ENCODE measurements around the gene SLC17A5.
A peak's percentile ranks its signal among the peaks of the same experiment; 100 is the strongest.
"Not testable (repeated sequence)": the region's sequence is repeated elsewhere in the genome, so short reads cannot be mapped to it uniquely, and the experiment has no call there.

Gene SLC17A5

DNA sequence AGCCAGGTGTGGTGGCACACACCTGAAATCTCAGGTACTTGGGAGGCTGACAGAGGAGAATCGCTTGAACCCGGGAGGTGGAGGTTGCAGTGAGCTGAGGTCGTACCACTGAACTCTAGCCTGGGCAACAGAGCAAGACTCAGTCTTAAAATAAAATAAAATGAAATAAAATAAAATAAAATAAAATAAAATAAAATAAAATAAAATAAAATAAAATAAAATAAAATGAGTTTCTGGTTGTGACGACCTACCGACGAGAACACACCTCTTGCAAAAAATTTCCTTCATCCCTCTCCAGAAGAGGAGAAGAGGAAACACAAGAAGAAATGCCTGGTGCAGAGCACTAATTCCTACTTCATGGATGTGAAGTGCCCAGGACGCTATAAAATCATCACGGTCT is 35.7 kb downstream of the SLC17A5 start:
- DNase-seq (ENCODE audit: low read depth, low spot score), result not testable (repeated sequence)

DNA sequence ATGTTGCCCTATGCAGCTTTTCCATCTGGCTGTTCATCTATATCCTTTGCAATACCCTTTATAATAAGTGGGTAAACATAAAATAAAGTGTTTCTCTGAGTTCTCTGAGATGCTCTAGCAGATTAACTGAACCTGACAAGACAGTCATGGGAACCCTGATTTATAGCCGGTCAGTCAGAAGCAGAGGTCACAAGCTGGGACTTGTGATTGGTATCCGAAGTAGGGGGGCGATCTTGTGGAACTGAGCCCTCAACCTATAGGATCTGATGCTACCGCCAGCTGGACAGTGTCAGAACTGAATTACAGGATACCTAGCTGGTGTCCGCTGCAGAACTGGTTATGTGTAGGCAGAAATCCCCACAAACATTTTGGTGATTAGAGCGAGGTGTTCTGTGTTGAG is 39.0 kb downstream of the SLC17A5 start:
- no peak for DNase-seq (ENCODE audit: low read depth, low spot score)

DNA sequence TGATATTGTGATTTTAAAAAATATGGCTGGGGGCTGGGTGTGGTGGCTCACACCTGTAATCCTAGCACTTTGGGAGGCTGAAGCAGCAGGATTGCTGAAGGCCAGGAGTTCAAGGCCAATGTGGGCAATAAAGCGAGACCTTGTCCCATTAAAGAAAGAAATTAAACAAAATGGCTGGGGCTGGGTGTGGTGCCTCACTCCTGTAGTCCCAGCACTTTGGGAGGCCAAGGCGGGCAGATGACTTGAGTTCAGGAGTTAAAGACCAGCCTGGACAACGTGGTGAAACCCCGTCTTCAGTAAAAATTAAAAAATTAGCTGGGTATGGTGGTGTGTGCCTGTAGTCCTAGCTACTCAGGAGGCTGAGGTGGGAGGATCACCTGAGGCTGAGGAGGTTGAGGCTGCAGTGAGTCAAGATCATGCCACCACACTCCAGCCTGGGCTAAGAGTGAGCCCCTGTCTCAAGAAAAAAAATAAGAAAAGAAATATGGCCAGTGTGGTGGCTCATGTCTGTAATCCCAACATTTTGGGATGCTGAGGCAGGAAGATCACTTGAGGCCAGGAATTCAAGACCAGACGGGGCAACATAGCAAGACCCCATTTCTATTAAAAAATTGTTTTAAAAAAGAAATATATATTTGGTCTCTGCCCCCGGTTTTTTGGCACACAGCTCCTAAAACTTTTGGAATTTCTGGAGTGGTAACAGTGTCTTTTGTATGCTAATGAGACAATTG is 39.8 kb downstream of the SLC17A5 start:
- no peak for DNase-seq (ENCODE audit: low read depth, low spot score)

DNA sequence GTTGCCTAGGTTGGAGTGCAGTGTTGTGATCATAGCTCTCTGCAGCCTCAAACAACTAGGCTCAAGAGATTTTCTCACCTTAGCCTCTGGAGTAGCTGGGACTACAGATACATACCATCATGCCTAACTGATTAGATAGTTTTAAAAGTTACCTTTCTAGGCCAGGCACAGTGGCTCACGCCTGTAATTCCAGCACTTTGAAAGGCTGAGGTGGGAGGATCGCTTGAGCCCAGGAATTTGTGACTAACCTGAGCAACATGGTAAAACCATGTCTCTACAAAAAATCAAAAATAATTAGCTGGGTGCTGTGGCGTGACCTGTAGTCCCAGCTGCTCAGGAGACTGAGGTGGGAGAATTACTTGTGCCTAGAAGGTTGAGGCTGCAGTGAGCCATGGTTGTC is 41.2 kb downstream of the SLC17A5 start:
- DNase-seq (ENCODE audit: low read depth, low spot score), result no peak

DNA sequence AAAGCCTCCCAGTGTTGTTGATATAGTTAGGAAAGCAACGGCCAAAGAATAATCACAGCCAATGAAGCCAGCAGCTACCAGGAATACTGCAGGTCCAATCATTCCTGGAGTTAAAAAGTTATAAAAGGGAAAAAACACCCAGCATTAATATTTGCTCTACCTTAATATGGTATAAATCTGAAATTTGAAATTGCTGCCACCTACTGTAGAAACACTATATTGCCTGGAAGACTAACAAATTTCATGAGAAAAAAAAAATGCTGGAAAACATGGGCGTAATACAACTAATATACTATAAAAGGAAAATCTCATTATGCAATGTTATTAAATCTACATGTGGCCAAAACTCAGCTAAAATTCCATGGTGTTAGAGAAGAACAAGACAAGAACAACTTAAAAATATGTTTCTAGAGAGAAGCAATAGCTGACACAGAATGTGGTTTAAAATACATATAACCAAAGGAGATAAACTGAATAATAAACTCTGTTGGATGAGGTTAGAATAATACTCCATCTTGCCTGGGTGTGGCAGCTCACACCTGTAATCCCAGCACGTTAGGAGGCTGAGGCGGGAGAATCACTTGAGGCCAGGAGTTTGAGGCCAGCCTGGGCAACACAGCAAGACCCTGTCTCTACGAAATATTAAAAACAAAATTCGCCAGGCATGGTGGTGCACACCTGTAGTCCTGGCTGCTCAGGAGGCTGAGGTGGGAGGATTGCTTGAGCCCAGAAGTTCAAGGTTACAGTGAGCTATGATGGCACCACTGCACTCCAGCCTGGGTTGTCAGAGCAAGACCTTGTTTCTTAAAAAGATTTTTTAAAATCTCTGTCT is 43.1 kb downstream of the SLC17A5 start:
- peak; percentile 20 for DNase-seq (ENCODE audit: low read depth, low spot score)

DNA sequence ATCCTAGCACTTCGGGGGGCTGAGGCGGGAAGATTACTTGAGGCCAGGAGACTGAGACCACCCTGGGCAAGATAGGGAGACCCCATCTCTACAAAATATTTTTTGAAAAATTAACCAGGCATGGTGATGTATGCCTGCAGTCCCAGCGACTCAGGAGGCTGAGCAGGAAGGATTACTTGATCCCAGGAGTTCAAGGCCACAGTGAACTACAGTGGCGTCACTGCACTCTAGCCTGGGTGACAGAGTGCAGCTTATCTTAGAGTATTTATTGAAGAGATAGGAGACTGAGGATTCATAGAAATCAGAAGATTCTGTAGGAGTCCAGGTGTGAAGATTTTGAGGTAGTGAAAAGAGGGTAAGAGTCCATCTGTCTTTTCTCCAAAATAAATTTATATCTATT is 45.0 kb downstream of the SLC17A5 start:
- DNase-seq (ENCODE audit: low read depth, low spot score), result no peak

DNA sequence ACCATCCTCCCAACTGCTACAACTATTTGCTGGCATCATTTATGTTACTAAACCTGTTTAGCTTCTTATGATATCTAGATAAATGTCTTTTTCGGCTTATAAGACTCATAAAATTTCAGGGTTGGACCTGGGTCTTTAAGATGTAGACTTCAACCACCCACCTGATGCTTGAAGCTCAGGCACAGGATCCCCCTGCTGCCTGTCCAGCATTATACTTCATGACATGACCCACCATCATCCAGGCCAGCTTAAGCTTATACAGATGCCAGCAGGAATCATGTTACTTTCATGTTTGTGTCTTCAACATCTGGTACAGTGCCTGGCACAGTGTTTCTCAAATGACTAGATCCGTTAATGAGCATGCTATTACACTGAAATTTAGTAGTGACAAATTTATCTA is 47.4 kb downstream of the SLC17A5 start:
- no peak for DNase-seq (ENCODE audit: low read depth, low spot score)

DNA sequence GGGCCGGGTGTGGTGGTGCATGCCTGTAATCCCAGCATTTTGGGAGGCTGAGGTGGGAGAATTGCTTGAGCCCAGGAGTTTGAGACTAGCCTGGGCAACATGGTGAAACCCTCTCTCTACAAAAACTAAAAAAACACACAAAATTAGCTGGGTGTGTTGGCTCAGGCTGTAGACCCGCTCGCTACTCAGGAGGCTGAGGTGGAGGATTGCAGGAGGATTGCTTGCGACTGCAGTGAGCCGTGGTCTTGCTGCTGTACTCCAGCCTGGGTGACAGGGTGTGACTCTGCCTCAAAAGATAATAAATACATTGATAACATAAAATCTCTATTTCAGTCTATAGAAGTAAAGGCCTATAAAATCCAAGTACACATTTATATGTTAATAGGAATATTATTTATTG is 49.3 kb downstream of the SLC17A5 start:
- DNase-seq (ENCODE audit: low read depth, low spot score), result no peak

DNA sequence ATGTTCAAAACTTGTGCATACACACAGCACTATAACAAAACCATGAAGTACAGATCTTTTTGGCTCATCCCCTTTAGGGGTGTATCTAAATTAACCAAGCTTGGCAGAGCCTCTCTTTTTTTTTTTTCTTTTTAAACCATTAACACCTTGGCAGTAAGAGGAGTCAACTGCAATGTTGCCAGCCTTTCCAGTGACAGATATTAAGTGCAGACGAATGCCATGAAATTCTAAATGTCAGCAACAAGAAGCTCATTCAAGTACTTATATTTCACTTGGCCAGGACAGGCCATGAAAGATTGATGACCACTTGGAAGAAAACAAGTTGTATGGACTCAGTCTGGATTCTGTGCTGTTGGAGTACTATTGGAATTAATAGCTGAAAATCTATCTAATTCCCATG is 49.8 kb downstream of the SLC17A5 start:
- DNase-seq (ENCODE audit: low read depth, low spot score), result no peak

DNA sequence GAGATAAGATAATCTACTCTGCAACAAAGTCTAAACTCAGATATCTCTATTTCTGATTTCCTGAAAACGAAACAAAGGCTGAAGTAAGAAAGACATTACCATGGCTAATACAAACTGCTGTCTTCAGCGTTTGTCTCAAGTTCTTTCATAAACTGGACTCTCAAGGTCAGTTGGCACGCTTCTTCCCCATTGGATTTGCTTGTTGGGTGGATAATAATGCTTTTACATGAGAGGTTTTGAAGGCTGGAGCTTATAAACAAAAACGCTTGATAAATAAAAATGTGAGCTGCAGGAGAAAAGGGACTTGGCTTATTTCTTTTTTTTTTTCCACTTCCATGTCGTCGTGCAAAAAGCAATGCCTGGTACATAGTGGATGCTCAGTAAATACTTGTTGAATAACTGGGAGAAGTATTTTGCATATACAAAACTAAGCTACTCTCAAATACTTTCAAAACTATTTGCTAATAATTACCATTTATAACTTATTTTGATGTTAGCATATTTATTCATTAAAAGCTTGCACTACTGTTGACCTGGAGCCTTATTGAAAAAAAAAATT is 67.3 kb downstream of the SLC17A5 start:
- DNase-seq (ENCODE audit: low read depth, low spot score), result no peak

DNA sequence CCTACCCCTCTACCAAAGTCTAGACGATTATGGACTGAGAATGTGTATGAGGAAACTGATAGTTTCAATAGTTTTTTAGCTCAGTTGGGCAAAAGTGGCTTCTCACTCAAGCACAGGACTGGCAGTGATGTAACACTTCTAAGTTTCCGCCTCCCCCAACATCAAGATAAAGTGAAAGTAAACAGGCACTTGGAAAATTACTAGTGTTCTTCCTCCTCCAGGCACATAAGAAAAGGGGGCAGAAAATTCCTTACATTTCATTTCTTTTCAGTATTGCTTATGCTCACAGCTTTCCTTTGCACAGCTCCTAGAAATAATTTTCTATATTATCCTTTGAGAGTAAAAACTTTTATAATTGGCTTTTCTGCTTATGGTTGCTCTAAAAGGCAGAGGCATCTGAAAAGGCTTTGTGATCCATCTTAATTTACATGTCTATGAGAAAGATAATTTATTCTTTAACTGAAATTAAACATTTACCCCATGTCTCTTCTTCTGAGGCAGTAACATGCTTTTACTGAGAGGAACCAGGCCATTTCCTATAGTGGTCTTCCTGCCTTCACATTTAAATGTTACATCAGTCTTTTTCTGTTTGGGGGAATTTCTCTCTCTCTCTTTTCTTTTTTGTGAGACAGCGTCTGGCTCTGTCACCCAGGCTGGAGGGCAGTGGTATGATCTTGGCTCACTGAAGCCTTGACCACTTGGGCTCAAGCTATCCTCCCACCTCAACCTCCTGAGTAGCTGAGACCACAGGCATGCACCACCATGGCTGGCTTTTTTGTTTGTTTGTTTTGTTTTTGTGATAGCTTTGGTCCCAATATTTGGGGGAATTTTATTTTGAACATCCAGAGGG is 68.0 kb downstream of the SLC17A5 start:
- DNase-seq (ENCODE audit: low read depth, low spot score), result peak; percentile 31

DNA sequence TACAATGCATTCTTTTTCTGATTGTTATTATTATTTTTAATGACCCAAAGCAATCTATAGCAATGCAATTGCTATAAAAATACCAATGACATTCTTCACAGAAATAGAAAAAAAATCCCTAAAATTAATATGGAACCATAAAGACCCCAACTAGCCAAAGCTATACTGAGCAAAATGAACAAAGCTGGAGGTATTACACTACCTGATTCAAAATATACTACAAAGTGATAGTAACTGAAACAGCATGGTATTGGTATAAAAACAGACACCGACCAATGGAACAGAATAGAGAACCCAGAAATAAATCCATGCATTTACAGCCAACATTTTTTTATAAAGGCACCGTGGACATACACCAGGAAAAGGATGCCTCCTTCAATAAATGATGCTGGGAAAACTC is 72.5 kb downstream of the SLC17A5 start:
- DNase-seq (ENCODE audit: low read depth, low spot score), result no peak

DNA sequence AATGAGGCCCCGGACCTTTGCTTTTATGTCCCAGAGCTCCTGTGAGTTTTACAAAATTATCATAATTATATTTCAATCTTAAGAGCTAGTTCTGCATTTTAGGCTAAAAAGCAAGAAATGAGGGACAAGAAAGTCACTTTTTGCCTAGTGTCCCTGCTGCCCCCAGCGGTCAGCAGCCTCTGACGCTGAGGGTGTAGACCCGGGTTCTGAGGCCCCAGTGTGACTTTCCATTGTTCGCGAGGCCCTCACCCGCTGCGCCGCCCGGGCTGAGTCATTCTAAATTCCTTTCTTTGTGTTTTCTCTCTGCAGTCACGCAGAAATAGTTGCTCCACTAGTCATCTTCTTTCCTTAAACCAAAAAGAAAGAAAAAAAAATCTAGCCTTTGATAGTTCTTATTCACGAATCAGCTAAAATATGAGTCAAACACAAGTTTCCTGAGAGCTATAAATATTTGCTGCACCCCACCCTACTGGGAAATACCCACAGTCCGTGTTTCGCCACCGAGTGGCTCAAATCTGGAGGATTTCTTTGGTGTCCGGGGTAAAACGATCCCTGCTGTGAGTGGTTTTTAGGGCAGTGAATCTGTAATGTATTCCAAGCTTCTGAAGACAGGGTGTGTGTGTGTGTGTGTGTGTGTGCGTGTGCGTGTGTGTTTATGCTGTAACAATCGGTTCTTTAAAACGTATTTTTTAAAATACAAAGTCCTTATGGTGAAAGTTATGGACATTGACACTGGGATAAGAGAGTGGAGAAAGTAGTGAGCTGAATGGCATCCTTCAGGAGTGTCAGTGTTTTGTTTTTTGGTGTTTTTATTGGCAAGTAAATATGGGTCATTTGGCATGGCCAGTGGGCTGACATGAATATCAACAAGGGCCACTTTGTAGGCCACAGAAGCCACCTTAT is 73.3 kb downstream of the SLC17A5 start:
- DNase-seq (ENCODE audit: low read depth, low spot score), result peak; percentile 88

DNA sequence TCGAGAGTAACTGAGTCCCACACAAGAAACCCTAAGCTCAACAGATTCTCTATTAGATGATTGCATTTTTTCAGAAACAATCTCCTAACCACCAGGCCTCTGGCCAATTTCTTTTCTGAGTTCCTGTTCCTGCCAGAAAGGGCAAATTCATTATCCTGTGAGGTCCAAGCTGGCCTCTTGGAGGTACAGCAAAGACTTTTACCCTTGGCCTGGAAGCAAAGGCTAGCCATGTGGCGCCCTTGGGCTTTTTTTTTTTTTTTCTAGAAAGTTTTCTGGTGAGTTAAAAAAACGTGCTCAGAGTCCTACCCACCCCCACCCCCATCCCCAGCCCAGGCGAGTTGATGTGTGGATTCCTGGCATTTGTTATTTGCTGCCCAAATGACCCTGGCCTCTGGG is 73.9 kb downstream of the SLC17A5 start:
- DNase-seq (ENCODE audit: low read depth, low spot score), result peak; percentile 26

DNA sequence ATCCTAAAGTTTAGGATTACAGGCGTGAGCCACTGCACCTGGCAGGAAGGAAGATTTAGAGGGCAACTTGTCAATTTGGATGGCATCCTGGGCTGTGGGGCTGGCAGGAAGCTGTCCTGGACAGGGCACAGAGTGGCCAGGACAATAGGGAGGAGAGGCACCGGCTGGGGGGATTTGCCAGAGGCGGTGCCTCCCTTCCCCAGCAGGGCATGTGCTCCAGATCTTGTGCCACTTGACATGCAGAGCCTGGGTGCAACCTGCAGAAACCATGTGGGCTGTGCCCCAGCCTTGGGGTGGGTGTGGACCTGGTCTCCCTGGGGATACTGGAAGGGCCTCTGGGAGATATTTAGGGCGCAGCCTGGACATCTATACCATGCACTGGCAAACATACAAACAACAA is 74.4 kb downstream of the SLC17A5 start:
- DNase-seq (ENCODE audit: low read depth, low spot score), result no peak

DNA sequence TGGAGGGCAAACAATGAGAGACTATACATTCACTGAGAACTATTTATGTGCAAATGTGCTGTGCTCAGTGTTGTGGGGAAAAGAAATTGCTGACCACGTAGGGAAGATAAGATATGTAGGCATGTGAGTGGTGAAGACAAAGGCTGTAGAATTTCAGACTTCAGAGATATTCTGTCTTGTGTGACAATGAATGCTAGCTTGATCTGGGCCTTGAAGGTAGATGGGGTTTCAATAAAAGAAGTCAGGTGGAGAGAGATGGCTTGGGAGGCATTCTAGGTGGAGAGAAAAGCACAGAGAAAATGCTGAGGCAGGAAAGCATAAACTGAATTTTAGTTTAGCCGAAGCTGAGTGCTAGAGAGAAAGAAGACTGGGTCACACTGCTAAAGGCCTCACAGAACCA is 76.1 kb downstream of the SLC17A5 start:
- DNase-seq (ENCODE audit: low read depth, low spot score), result no peak

DNA sequence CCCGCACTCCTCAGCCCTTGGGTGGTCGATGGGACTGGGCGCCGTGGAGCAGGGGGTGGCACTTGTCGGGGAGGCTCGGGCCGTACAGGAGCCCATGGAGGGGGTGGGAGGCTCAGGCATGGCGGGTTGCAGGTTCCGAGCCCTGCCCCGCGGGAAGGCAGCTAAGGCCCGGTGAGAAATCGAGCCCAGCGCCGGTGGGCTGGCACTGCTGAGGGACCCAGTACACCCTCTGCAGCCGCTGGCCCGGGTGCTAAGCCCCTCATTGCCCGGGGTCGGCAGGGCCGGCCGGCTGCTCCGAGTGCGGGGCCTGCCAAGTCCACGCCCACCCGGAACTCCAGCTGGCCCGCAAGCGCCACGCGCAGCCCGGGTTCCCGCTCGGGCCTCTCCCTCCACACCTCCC is 81.3 kb downstream of the SLC17A5 start:
- not testable (repeated sequence) for DNase-seq (ENCODE audit: low read depth, low spot score)

DNA sequence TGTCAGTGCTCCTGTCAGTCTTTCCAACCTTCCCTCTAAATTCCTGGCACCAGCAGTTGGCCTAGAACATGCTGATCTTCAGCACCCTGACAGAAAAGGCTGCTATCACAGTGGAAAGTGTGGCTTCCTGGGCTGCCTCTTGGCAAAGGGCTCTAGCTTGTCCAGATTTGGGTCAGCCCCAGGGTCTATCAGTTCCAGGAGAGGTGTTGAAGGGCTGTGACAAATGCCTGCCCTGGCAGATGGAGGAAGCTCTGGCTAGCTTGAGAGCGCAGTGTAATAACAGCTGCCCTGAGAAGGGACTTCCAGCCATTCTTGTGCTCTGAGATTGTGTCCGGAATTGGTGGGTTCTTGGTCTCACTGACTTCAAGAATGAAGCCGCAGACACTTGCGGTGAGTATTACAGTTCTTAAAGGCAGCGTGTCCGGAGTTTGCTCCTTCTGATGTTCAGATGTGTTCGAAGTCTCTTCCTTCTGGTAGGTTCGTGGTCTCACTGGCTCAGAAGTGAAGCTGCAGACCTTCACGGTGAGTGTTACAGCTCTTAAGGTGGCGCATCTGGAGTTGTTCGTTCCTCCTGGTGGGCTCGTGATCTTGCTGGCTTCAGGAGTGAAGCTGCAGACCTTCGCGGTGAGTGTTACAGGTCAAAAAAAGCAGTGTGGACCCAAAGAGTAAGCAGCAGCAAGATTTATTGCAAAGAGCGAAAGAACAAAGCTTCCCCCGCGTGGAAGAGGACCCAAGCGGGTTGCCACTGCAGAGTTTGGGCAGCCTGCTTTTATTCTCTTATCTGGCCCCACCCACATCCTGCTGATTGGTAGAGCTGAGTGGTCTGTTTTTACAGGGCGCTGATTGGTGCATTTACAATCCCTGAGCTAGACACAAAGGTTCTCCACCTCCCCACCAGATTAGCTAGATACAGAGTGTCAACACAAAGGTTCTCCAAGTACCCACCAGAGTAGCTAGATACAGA is 82.3 kb downstream of the SLC17A5 start:
- DNase-seq (ENCODE audit: low read depth, low spot score), result not testable (repeated sequence)

DNA sequence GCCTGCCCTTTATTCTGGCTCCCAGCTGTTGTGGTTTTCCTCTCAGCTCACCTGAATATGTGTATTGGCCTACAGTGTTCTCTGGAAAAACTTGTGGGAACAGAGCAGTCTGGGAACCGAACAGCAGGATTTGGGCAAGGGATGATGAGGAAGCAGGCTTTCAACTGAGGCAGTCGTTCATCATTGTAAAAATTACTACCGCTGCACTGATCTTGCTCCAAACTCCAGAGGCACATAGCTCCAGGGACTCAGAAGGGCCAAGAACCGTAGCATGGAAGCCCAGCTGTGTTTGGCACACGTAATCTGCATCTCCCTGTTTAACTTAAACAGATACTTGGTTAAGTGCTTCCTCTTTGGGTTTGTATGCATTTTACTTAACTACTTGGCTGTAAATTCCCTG is 84.7 kb downstream of the SLC17A5 start:
- DNase-seq (ENCODE audit: low read depth, low spot score), result no peak

Measured in brain pericyte (primary cell).